Smooth muscle cell (in vitro differentiated cells): ENCODE measurements around the gene CCSER1. TPM values are rescaled to one million over a fixed set of nuclear protein-coding genes. Genes with fewer than 3 reads are reported as not detected.

ENCODE experiments used
- DNase-seq: peaks from one replicate; lab custom pipeline; 2025; ENCODE audit not compliant: unreplicated experiment; lab: John Stamatoyannopoulos, UW
- H2AFZ ChIP-seq: fragments of 200-600 bp; sonication (generic); 2 replicates; pipeline ENCODE4 v1.6.0; 2016; ENCODE audit warnings: antibody characterized with exemption, low read depth, mild to moderate bottlenecking
- H3F3A ChIP-seq: fragments of 200-600 bp; sonication (generic); 2 replicates; pipeline ENCODE4 v1.6.0; 2017; ENCODE audit warnings: antibody characterized with exemption, low read depth
- H3K27ac ChIP-seq: fragments of 200-600 bp; sonication (generic); 2 replicates; pipeline ENCODE4 v1.5.1; 2016; ENCODE audit warnings: low read depth, mild to moderate bottlenecking
- H3K27me3 ChIP-seq: fragments of 200-600 bp; sonication (generic); 2 replicates; pipeline ENCODE4 v1.6.1; 2016; ENCODE audit warnings: low read depth, mild to moderate bottlenecking
- H3K36me3 ChIP-seq: fragments of 200-600 bp; sonication (generic); 2 replicates; pipeline ENCODE4 v1.5.1; 2016; ENCODE audit warnings: low read depth
- H3K4me1 ChIP-seq: fragments of 200-600 bp; sonication (generic); 2 replicates; pipeline ENCODE4 v1.5.1; 2016; ENCODE audit warnings: low read depth
- H3K4me2 ChIP-seq: fragments of 200-600 bp; sonication (generic); 2 replicates; pipeline ENCODE4 v1.6.0; 2016; ENCODE audit warnings: mild to moderate bottlenecking
- H3K4me3 ChIP-seq: fragments of 200-600 bp; sonication (generic); 2 replicates; pipeline ENCODE4 v1.5.1; 2016; ENCODE audit warnings: mild to moderate bottlenecking
- H3K79me2 ChIP-seq: fragments of 200-600 bp; sonication (generic); 2 replicates; pipeline ENCODE4 v1.6.0; 2016; ENCODE audit warnings: low read depth, mild to moderate bottlenecking
- H3K9ac ChIP-seq: fragments of 200-600 bp; sonication (generic); 2 replicates; pipeline ENCODE4 v1.6.0; 2016; ENCODE audit warnings: low read depth
- H3K9me3 ChIP-seq: fragments of 200-600 bp; sonication (generic); replicated peaks from 2 replicates; pipeline ENCODE4 v1.5.1; 2016; ENCODE audit warnings: low read depth
- H4K20me1 ChIP-seq: fragments of 200-600 bp; sonication (generic); 2 replicates; pipeline ENCODE4 v1.6.0; 2016; ENCODE audit warnings: low read depth
- CTCF ChIP-seq: fragments of 200-600 bp; sonication (generic); IDR thresholded peaks from 2 replicates; pipeline ENCODE4 v1.5.1; 2017; ENCODE audit warnings: borderline replicate concordance, mild to moderate bottlenecking, antibody characterized with exemption; ENCODE audit not compliant: insufficient read depth, poor library complexity, severe bottlenecking
- WGBS: methylation state at CpG from one replicate; pipeline ENCODE4 v1.1.7; 2016; ENCODE audit warnings: low lambda C conversion rate; 5-methylcytosine and 5-hydroxymethylcytosine counted together
- polyA plus RNA-seq: library from polyadenylated mRNA; unstranded; fragments of >200 nt; fragmentation: Nextera tagmentation; extraction: Ambion mirVana; gene quantifications from 2 replicates; pipeline ENCODE4 v1.2.1, GENCODE V29; 2016
- total RNA-seq: library from RNA; depleted of rRNA; stranded (reverse); fragments of >200 nt; gene quantifications from 2 replicates; pipeline ENCODE4 v1.2.3, GENCODE V29; 2014

Gene CCSER1
- total and polyA plus RNA-seq, 2 experiments from 2014 or later, result 0.76 TPM; not detected in 1

- Histone ChIP-seq H3K4me3 (no peak overlapping the region), H3K4me1 (no peaks in the 10 kb centered on the region), H3K27ac (no peak overlapping the region), H3K27me3 (no peaks in the 10 kb centered on the region), H3K79me2 (no peaks in the 10 kb centered on the region), H3K36me3 (no peaks in the 10 kb centered on the region), H4K20me1 (no peaks in the 10 kb centered on the region), H3F3A (no peaks in the 10 kb centered on the region), H3K9me3 (no peaks in the 10 kb centered on the region), H3K9ac (no peak overlapping the region), H2AFZ (no peak overlapping the region), H3K4me2 (no peak overlapping the region)
- no peak for TF ChIP-seq CTCF
- WGBS, result 87% methylated on average over 2 of the region's 2 CpGs
- no peak for DNase-seq
Measured at GRCh38 chr4:91470671-91471070, 1343.5 kb downstream of the CCSER1 start.

- H3K27me3 ChIP-seq, result no peaks in the 10 kb centered on the region
- H3K36me3 ChIP-seq, result no peaks in the 10 kb centered on the region
- H3K4me1 ChIP-seq, result no peaks in the 10 kb centered on the region
- DNase-seq, result no peak
- no peak overlapping the region for H3K9ac ChIP-seq
- H3K4me3 ChIP-seq, result no peak overlapping the region
- 93% methylated on average over 8 of the region's 8 CpGs for WGBS
- no peaks in the 10 kb centered on the region for H4K20me1 ChIP-seq
- H3K4me2 ChIP-seq, result no peak overlapping the region
- H3K27ac ChIP-seq, result no peak overlapping the region
- H3K9me3 ChIP-seq, result no peaks in the 10 kb centered on the region
- no peak overlapping the region for H2AFZ ChIP-seq
- no peak for TF ChIP-seq CTCF
- no peaks in the 10 kb centered on the region for H3F3A ChIP-seq
- H3K79me2 ChIP-seq, result no peaks in the 10 kb centered on the region
Measured at GRCh38 chr4:91471280-91471679, 1344.1 kb downstream of the CCSER1 start.

- no peak overlapping the region for H3K4me3 ChIP-seq
- no peaks in the 10 kb centered on the region for H3F3A ChIP-seq
- no peak overlapping the region for H3K9ac ChIP-seq
- H3K4me1 ChIP-seq, result no peaks in the 10 kb centered on the region
- TF ChIP-seq CTCF, result no peak
- H3K36me3 ChIP-seq, result no peaks in the 10 kb centered on the region
- no peak overlapping the region for H3K27ac ChIP-seq
- no peaks in the 10 kb centered on the region for H4K20me1 ChIP-seq
- no peaks in the 10 kb centered on the region for H3K27me3 ChIP-seq
- no peaks in the 10 kb centered on the region for H3K79me2 ChIP-seq
- DNase-seq, result no peak
- no peak overlapping the region for H2AFZ ChIP-seq
- no peaks in the 10 kb centered on the region for H3K9me3 ChIP-seq
- WGBS, result 80% methylated on average over 4 of the region's 4 CpGs
- H3K4me2 ChIP-seq, result no peak overlapping the region
Measured at GRCh38 chr4:91472046-91472445, 1344.9 kb downstream of the CCSER1 start.

GRCh38 chr4:91485415-91485814, 1358.2 kb downstream of the CCSER1 start:
- Histone ChIP-seq H3K9ac (no peak overlapping the region), H3K4me3 (no peak overlapping the region), H3F3A (no peaks in the 10 kb centered on the region), H3K4me2 (no peak overlapping the region), H3K9me3 (no peaks in the 10 kb centered on the region), H4K20me1 (no peaks in the 10 kb centered on the region), H3K36me3 (no peaks in the 10 kb centered on the region), H3K79me2 (no peaks in the 10 kb centered on the region), H3K27ac (no peak overlapping the region), H3K27me3 (no peaks in the 10 kb centered on the region), H3K4me1 (no peaks in the 10 kb centered on the region), H2AFZ (no peak overlapping the region)
- TF ChIP-seq CTCF, result no peak
- WGBS, result 96% methylated on average over 1 of the region's 1 CpG
- DNase-seq, result no peak
